H1 (cell line): ENCODE data around the gene PLCB4. TPM values are rescaled to one million over a fixed set of nuclear protein-coding genes. Genes with fewer than 3 reads are reported as not detected.

Experiments used
- BRCA1 ChIP-seq: IDR thresholded peaks from 2 replicates; pipeline ENCODE4 v1.6.1; 2012; ENCODE audit warnings: low read depth, low read length, improper control_type of control experiment
- CTBP2 ChIP-seq: IDR thresholded peaks from 2 replicates; pipeline ENCODE4 v1.7.0; 2011; ENCODE audit warnings: borderline replicate concordance, mild to moderate bottlenecking, moderate library complexity, mixed read lengths, low read length; ENCODE audit not compliant: insufficient read depth, insufficient read length
- E2F6 ChIP-seq: IDR thresholded peaks from 2 replicates; pipeline ENCODE4 v1.6.1; 2012; ENCODE audit warnings: inconsistent platforms
- EZH2 ChIP-seq: fragments of 200-600 bp; sonication (generic); IDR thresholded peaks from 2 replicates; pipeline ENCODE4 v1.7.1; 2012; ENCODE audit warnings: low read depth, mild to moderate bottlenecking, moderate library complexity, low read length, inconsistent platforms; ENCODE audit not compliant: severe bottlenecking
- KDM4A ChIP-seq: IDR thresholded peaks from one replicate; pipeline ENCODE4 v1.7.1; 2012; ENCODE audit warnings: low read depth, mild to moderate bottlenecking, moderate library complexity, low read length, inconsistent platforms; ENCODE audit not compliant: severe bottlenecking
- MAX ChIP-seq: IDR thresholded peaks from 2 replicates; pipeline ENCODE4 v1.6.1; 2012; ENCODE audit warnings: inconsistent platforms
- POLR2AphosphoS5 ChIP-seq: IDR thresholded peaks from 2 replicates; pipeline ENCODE4 v1.6.1; 2011; ENCODE audit warnings: low read depth, low read length
- RBBP5 ChIP-seq: IDR thresholded peaks from 2 replicates; pipeline ENCODE4 v1.7.1; 2012; ENCODE audit warnings: low read depth, mild to moderate bottlenecking, inconsistent platforms, low read length, moderate library complexity, borderline replicate concordance
- RNF2 ChIP-seq: fragments of 200-900, 300-1000 bp; sonication (generic); IDR thresholded peaks from 2 replicates; pipeline ENCODE4 v1.7.1; 2016; ENCODE audit warnings: borderline replicate concordance, low read depth, mild to moderate bottlenecking, antibody characterized with exemption, low read length; ENCODE audit not compliant: poor library complexity, severe bottlenecking; ENCODE audit errors: missing control alignments
- SP2 ChIP-seq: IDR thresholded peaks from 2 replicates; pipeline ENCODE4 v1.6.1; 2012; ENCODE audit warnings: mild to moderate bottlenecking, low read length, inconsistent platforms
- polyA plus RNA-seq, 7 experiments: library from polyadenylated mRNA; depleted of rRNA in 3 of 7; stranded (reverse) in 5 of 7; unstranded in 2 of 7; fragments of >200 nt in 5 of 7; fragments of 200-250 nt in 2 of 7; gene quantifications; 1 replicate in 5 of 7; 2 replicates in 1 of 7; 4 replicates in 1 of 7; pipeline versions ENCODE4 v1.2.1 to v1.2.3, GENCODE V29; 2011 to 2013; ENCODE audit warnings: missing spikeins in 2 of 7, mixed read lengths in 2 of 7
- total RNA-seq: library from RNA; stranded (reverse); fragmentation: NEBNext Ultra II Directional; extraction: Animal tissue kit (Norgen Biotek cat#: 25700); gene quantifications from 2 replicates; pipeline ENCODE4 v1.2.1, GENCODE V29; 2021

The PLCB4 gene
- total and polyA plus RNA-seq, 2 of the 8 experiments (the other 6 are each of a cell fraction or from before 2014, with no cell fraction given), result 3.2 to 14.1 TPM

- TF ChIP-seq BRCA1, result no peak
- TF ChIP-seq MAX, result peak; percentile 74; the same call in 1 of the 2 replicates
- TF ChIP-seq RBBP5, result no peak
- TF ChIP-seq POLR2AphosphoS5, result no peak
- TF ChIP-seq CTBP2, result no peak
- TF ChIP-seq KDM4A, result peak; percentile 16
- peak; percentile 96 for TF ChIP-seq E2F6
- TF ChIP-seq EZH2, result peak; percentile 54
- TF ChIP-seq RNF2, result peak; percentile 68
- no peak for TF ChIP-seq SP2
Observed at GRCh38 chr20:9507544-9508239, 438.8 kb downstream of the PLCB4 start (continued).
